ENCODE results near the gene ANKRD40.
A peak's percentile ranks its signal among the peaks of the same experiment; 100 is the strongest.

The ANKRD40 gene

GRCh38 chr17:50677851-50678375 lies 29.8 kb downstream of the ANKRD40 start:
- no peak overlapping the region for H3K27ac ChIP-seq
- no peak for TF ChIP-seq CTCF (conservative IDR thresholded peaks at IDR 0.05)

DNA sequence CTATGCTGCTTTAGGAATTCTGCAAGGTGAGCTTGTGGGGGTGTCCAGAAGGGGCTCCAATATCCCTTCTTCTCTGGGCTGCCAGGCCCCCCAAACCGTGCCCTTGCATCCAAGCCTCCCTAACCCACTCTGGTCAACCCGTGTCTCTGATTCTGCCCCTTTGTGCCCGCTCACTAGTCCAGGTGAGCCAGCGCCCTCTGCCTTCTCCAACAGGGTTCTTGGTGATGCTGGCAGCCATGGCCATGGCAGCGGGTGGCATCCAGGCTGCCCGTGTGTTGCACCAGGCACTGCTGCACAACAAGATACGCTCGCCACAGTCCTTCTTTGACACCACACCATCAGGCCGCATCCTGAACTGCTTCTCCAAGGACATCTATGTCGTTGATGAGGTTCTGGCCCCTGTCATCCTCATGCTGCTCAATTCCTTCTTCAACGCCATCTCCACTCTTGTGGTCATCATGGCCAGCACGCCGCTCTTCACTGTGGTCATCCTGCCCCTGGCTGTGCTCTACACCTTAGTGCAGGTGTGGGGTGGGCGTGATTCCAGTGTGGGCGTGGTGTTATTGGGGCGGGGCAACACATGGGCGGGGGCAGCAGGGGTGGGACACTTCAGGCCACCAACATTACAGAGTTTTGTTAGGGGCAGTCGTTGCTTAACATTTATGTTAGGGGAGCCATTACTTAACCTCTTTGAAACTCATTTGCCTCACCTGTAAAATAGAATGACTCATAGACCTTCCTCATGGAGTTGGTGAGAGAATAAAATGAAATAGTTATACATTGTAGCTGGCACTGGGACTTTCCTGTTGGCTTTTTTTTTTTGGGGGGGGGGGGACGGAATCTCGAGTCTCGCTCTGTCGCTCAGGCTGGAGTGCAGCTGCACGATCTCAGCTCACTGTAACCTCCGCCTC lies 31.4 kb downstream of the ANKRD40 start:
- TF ChIP-seq CTCF (conservative IDR thresholded peaks at IDR 0.05): no peak
- peak overlapping the region; percentile 64; the same call in 1 of the 2 replicates for H3K27ac ChIP-seq

GRCh38 chr17:50675627-50676026 lies 32.1 kb downstream of the ANKRD40 start:
- peak overlapping the region; percentile 64; the same call in 1 of the 2 replicates for H3K27ac ChIP-seq
- TF ChIP-seq CTCF (conservative IDR thresholded peaks at IDR 0.05): no peak

DNA sequence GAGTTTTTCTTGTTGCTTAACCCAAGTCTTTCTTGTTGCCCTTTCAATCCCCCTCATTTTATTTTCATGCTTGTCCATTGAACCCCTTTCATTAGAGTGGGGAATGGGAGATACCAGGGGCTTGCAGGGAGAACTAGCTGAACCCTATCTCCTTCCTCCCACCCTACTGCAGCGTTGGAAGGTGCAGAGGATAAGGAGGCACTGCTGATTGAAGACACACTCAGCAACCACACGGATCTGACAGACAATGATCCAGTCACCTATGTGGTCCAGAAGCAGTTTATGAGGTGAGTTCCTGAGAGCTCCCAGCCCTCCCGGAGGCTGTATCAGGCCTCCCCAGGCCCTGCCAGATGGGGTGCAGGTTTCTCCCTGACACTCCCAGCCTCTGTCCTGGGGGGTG lies 32.5 kb downstream of the ANKRD40 start:
- no peak for TF ChIP-seq CTCF (conservative IDR thresholded peaks at IDR 0.05)

DNA sequence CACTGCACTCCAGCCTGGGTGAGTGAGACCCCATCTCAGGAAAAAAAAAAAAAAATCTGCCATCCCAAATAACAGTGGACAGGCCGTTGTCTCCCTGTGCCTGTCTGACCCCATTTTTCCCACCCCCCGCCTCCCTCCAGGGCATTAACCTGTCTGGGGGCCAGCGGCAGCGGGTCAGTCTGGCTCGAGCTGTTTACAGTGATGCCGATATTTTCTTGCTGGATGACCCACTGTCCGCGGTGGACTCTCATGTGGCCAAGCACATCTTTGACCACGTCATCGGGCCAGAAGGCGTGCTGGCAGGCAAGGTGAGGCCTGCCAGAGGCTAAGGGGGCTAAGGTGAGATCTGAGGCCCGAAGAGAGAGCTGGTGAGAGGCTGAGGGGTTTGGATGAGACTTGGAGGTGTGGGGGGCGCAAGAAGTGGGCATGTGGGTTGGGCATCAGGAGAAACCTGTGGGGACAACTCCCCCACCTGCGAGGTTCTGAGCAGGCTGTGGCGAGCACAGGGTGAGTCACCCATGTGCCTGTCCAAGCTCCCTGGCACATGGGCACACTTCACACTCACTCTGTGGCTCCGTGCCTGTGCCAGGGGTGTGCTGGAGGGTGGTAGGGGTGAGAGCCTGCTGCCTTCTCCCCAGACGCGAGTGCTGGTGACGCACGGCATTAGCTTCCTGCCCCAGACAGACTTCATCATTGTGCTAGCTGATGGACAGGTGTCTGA lies 34.7 kb downstream of the ANKRD40 start:
- no peak for TF ChIP-seq CTCF (conservative IDR thresholded peaks at IDR 0.05)
- H3K27ac ChIP-seq: peak overlapping the region; percentile 64; the same call in 1 of the 2 replicates

More for the DNA sequence above, 32.5 kb downstream of the ANKRD40 start:
- peak overlapping the region; percentile 64; the same call in 1 of the 2 replicates for H3K27ac ChIP-seq

GRCh38 chr17:50672071-50672470 lies 35.6 kb downstream of the ANKRD40 start:
- TF ChIP-seq CTCF (conservative IDR thresholded peaks at IDR 0.05): no peak
- no peak overlapping the region for H3K27ac ChIP-seq

All from VCaP (cell line).